Right lobe of liver (tissue), 6 donors: ENCODE results near the gene FKTN. TPM values are rescaled to one million over a fixed set of nuclear protein-coding genes. Genes with fewer than 3 reads are reported as not detected.

Experiments
- ATAC-seq, 4 donors: fragments of 200-7000 bp; cut with Tn5 transposase; one replicate each; pipeline ENCODE4 v1.9.1; 2020; ENCODE audit warnings: mild to moderate bottlenecking in 4 of 4, moderate library complexity in 4 of 4
- DNase-seq, 3 donors: peaks; one replicate each; pipeline ENCODE4 v3.0.0-alpha.2; 2020
- H3K27ac ChIP-seq, 3 donors: fragments of 200-600 bp; one replicate each; pipeline ENCODE4 v1.8.0; 2022
- H3K27me3 ChIP-seq, 2 donors: fragments of 200-600 bp; one replicate each; pipeline ENCODE4 v1.8.0; 2022
- H3K36me3 ChIP-seq, 4 donors: fragments of 200-600 bp; sonication (generic) in 1 of 4; one replicate each; pipeline versions ENCODE4 v1.5.1 to v1.8.0; 2017 to 2022; ENCODE audit warnings: control low read depth in 1 of 4
- H3K4me1 ChIP-seq, 4 donors: fragments of 200-600 bp; sonication (generic) in 1 of 4; one replicate each; pipeline versions ENCODE4 v1.5.1 to v1.8.0; 2017 to 2022; ENCODE audit warnings: control low read depth in 1 of 4
- H3K4me3 ChIP-seq, 3 donors: fragments of 200-600 bp; one replicate each; pipeline ENCODE4 v1.8.0; 2022
- H3K9me3 ChIP-seq, 4 donors: fragments of 200-600 bp; sonication (generic) in 1 of 4; one replicate each; pipeline versions ENCODE4 v1.5.1 to v1.8.0; 2017 to 2022; ENCODE audit warnings: control low read depth in 1 of 4
- POLR2A ChIP-seq: fragments of 450-650 bp; IDR thresholded peaks from one replicate; pipeline ENCODE4 v1.6.1; 2017; ENCODE audit warnings: antibody characterized with exemption, mild to moderate bottlenecking
- WGBS: methylation state at CpG from one replicate; pipeline ENCODE4 v1.1.6; 2018; ENCODE audit warnings: low coverage, low lambda C conversion rate; ENCODE audit not compliant: insufficient coverage; ENCODE audit errors: missing lambda C conversion rate; 5-methylcytosine and 5-hydroxymethylcytosine counted together
- intact Hi-C, 2 donors: fragments of 100-400 bp; cut with DNase I; formaldehyde crosslinking; loops; one replicate each; pipeline versions ENCODE4 v1.11.2 to v1.14.1; 2022
- total RNA-seq, 6 experiments: library from RNA; depleted of rRNA in 2 of 6; stranded (reverse); fragments of >200 nt in 2 of 6; fragmentation: NEBNext Ultra II Directional in 3 of 6; extraction: Animal tissue kit (Norgen Biotek cat#: 25700) in 3 of 6; gene quantifications; one replicate each; pipeline versions ENCODE4 v1.1.0 to v1.2.4, GENCODE V29; 2016 to 2023
- TF ChIP-seq, protein P1 (sequence below), 4 donors: fragments of 200-600 bp in 3 of 4; fragments of 450-650 bp in 1 of 4; IDR thresholded peaks; one replicate each; pipeline versions ENCODE4 v1.5.1 to v1.8.0; 2016 to 2022; ENCODE audit warnings: antibody characterized with exemption in 4 of 4, mild to moderate bottlenecking in 2 of 4
- donor health status: DM: no; HTN: yes; CAD: no.
- donor health status: DM: no; HTN: no; CAD: no.
- donor health status: DM: no; HTN: no; CAD: no.
- donor health status: DM: no; HTN: yes; CAD: no.
- donor health status: DM: no; HTN: yes; CAD: no.

The FKTN gene
- total RNA-seq, 6 experiments from 2014 or later = 4.5 to 9.8 (median 7.2) TPM

DNA sequence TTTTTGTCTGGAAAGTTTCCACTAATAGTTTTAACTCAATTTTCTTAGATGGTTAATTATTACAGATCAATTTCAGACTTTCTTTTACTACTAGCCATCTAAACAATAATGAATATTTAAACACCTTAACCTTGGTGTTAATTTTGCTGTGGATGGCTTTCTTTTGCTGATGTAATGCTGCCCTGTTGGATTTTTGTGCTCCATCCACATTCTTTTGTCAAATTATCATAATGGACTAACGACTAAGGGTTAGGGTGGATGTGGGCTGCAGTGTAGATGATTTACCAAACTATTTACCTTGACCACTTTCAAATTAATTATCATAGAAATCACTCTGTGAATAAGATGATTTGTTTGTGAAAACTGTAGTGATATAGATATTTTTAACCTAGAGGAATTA, 120.8 kb downstream of the FKTN start:
- Histone ChIP-seq H3K27me3 (no peaks in the 10 kb centered on the region), H3K4me1 (peaks cover 0 to 14% (median 5%) of the 10 kb centered on the region in 4 donors), H3K9me3 (no peaks in the 10 kb centered on the region), H3K27ac (no peak overlapping the region), H3K4me3 (no peak overlapping the region), H3K36me3 (no peaks in the 10 kb centered on the region)
- intact Hi-C loops = no loop called here
- 14% methylated on average over 1 of the region's 1 CpG for WGBS
- ATAC-seq (no peak), DNase-seq (no peak)
- TF ChIP-seq, protein P1, sequence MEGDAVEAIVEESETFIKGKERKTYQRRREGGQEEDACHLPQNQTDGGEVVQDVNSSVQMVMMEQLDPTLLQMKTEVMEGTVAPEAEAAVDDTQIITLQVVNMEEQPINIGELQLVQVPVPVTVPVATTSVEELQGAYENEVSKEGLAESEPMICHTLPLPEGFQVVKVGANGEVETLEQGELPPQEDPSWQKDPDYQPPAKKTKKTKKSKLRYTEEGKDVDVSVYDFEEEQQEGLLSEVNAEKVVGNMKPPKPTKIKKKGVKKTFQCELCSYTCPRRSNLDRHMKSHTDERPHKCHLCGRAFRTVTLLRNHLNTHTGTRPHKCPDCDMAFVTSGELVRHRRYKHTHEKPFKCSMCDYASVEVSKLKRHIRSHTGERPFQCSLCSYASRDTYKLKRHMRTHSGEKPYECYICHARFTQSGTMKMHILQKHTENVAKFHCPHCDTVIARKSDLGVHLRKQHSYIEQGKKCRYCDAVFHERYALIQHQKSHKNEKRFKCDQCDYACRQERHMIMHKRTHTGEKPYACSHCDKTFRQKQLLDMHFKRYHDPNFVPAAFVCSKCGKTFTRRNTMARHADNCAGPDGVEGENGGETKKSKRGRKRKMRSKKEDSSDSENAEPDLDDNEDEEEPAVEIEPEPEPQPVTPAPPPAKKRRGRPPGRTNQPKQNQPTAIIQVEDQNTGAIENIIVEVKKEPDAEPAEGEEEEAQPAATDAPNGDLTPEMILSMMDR (IDR thresholded peaks at IDR 0.05) = no peak
- no peak for TF ChIP-seq POLR2A

DNA sequence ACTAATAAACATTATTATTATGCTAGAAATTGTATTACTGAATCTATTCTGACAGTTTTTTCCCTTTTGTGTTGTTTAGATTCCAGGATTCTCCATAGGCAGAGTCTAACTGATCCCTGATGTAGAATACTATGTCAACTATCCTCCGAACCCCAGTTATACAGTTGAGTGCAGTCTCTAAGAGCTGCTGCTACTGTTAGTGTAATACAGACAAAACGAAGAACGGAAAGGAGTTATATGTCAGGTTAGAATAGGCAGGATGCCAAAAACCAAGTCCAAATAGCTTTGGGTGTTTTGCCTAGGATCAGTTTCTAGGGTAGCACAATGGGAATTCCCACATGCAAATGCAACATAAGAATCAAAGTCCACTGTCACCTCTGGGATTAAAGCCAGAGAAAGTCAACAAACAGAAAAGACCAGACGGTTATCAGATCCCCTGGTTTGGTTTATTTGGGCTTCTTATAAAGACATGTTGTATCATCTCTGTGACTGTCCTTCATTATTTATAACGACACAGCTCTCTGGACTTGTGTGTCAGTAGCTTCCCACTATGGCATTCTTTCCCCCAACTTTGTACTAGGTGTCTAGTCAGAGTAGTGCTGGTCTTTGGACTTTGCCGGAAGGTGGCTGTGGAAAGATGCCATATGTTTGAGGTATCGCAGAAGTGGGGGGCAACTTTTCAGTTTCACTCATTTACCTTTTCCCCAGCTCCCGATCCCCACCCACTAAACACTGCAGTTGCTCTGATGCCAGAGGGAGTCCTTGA, 121.5 kb downstream of the FKTN start:
- intact Hi-C loops = no loop called here
- Histone ChIP-seq H3K27ac (peak overlapping the region; percentile 35 to 44 (median 41)), H3K9me3 (no peaks in the 10 kb centered on the region), H3K36me3 (no peaks in the 10 kb centered on the region), H3K27me3 (no peaks in the 10 kb centered on the region), H3K4me1 (peaks cover 0 to 14% (median 5%) of the 10 kb centered on the region in 4 donors), H3K4me3 (no peak overlapping the region)
- peak in 1 of 3 donors; percentile 48 for DNase-seq
- TF ChIP-seq, protein P1 (IDR thresholded peaks at IDR 0.05) = no peak
- no peak for TF ChIP-seq POLR2A
- ATAC-seq = peak; percentile 90 to 98 (median 94)
- WGBS = 22% methylated on average over 8 of the region's 8 CpGs

DNA sequence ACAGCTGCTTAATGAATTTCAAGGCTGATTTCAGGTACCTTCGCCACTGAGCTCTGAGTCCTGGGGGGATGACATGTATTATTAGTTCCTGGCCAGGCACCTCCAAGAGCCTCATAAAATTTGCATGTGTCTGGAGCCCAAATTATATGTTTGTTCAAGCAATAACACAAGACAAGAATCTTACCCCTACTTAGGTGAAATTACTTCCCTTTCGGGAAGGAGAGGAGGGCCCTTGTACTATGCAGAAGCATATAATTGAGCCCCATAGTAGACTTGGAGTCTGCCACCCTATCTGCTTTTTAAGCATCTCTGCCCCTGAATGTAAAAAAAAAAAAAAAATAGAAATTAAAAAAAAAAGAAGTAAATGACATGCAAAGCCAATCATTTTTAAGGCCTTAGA, 123.4 kb downstream of the FKTN start:
- no peaks in the 10 kb centered on the region for H3K27me3 ChIP-seq
- intact Hi-C loops = no loop called here
- ATAC-seq (no peak), DNase-seq (no peak)
- TF ChIP-seq POLR2A = no peak
- TF ChIP-seq, protein P1 (IDR thresholded peaks at IDR 0.05) = no peak
- WGBS = 94% methylated on average over 2 of the region's 2 CpGs
- peaks cover 0 to 14% (median 5%) of the 10 kb centered on the region in 4 donors for H3K4me1 ChIP-seq
- H3K27ac ChIP-seq = no peak overlapping the region
- no peaks in the 10 kb centered on the region for H3K9me3 ChIP-seq
- no peak overlapping the region for H3K4me3 ChIP-seq
- H3K36me3 ChIP-seq = no peaks in the 10 kb centered on the region

DNA sequence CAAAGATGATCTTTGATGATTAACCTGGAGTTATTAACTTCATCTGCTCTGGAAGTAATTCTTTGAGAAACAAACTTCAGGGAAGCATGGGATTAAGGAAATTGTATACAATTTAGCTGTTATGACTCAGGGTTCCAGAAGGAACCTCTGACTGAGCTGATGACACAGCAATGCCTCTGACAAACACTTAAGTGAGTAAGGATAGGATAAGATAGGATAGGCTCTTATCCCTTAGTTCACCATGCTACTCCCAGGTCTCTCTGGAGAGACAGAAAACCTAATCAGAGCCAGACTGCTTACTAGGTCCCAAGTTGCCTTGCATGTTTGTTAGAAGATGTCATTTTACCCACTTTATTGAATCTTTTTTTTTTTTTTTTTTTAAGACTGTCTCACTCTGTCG, 123.8 kb downstream of the FKTN start:
- no peak overlapping the region for H3K27ac ChIP-seq
- no peaks in the 10 kb centered on the region for H3K36me3 ChIP-seq
- peaks cover 0 to 14% (median 5%) of the 10 kb centered on the region in 4 donors for H3K4me1 ChIP-seq
- 100% methylated on average over 1 of the region's 1 CpG for WGBS
- no peak for DNase-seq
- no peak for TF ChIP-seq POLR2A
- TF ChIP-seq, protein P1 (IDR thresholded peaks at IDR 0.05) = no peak
- intact Hi-C loops = no loop called here
- no peak for ATAC-seq
- no peaks in the 10 kb centered on the region for H3K9me3 ChIP-seq
- no peaks in the 10 kb centered on the region for H3K27me3 ChIP-seq
- H3K4me3 ChIP-seq = no peak overlapping the region
